GM18508 (cell line): Measurements from ENCODE around the gene SESN1.

Source experiments
- ATAC-seq: cut with Tn5 transposase; IDR thresholded peaks from one replicate; pipeline ENCODE4 v1.9.1; 2021; ENCODE audit warnings: moderate number of reproducible peaks; ENCODE audit not compliant: insufficient read depth, unreplicated experiment

SESN1 gene

DNA sequence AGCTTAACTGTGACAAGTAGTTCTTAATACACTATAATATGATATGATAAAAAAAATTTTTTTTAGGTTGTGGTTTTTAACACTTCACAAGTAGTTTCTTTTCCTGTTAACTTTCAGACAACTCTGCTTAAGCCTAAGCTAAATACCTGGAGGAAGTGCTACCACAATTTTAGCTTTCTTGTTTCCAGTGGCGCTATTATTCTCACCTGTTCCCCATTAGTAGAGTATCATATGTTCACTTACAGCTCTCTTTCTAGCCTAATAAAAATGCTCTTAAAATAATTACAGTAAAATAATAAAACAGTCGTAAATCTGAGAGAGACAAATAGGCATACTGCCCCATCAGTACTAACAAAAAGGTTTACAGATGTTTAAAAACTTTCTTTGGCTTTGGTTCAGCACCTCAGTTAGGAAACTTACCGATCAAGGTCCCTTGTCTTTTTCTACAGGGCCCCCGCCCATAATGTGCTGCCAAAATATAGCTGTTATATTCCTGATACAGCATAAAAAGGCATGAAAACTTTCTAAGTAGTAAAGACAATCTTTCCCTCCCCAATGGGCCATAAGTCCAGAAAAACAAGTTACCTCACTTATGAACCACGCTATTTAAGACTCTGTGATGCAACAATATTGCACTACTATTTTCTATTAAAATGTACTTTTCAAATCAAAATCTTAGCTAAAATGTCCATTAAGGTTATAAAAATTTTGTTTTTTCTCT lies 57.9 kb downstream of the SESN1 start:
- ATAC-seq = no peak

- no peak for ATAC-seq
Measured at GRCh38 chr6:109034526-109034925, 60.1 kb downstream of the SESN1 start.

- no peak for ATAC-seq
Measured at GRCh38 chr6:109033655-109034054, 61.0 kb downstream of the SESN1 start.

DNA sequence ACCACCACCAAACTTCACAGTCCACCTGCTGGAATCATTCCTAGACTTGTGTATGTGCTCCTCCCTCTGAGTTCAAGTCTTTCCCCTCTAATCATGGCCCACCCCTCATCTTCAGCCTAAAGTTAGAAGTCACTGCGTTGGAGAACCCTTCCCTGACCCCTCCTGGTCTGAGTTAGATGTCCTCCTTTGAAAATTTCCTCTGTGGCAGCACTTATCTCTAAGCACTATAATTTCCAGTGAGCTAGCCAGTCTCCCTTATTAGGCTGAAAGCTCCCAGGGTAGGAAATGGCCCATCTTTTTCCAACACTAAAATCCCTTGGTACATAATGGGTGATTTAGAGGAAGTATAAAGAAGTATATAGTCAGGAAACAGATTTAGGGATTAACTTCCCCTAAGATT lies 63.2 kb downstream of the SESN1 start:
- no peak for ATAC-seq

- ATAC-seq = no peak
Measured at GRCh38 chr6:109029313-109029712, 65.3 kb downstream of the SESN1 start.

DNA sequence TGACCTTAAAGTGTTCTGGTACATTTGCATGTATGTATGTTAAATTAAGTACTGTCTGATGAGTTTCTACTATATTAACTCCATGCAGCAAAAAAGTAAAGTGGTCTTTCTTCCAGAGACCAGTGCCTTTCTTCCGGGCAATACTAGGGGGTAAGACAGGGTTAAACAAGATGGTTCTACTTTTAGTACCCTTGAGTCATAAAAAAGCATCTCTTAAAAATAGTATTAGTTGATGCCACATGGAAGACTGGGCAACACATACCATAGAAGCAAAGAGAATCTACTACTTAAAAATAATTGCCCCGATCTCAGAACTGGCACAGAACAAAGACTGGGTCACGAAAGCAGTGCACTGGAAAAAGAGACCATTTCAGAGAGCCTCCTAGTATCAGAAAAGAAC lies 66.2 kb downstream of the SESN1 start:
- no peak for ATAC-seq

DNA sequence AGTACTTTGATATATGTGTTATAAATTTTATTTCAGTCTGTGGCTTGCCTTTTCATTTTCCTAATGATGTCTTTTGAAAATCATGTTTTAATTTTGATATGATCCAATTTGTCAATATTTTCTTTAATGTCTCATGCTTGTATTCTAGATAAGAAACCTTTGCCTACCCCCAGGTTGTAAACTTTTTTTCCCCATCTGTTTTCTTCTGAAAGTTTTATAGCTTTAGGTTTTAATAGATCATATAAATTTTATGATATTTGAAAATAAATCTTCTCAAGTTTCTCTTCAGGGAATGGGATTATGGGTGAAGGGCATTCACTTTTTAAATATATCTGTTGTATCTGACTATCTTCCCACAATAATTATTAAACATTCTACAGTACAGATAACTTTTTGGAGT lies 66.7 kb downstream of the SESN1 start:
- ATAC-seq = no peak

DNA sequence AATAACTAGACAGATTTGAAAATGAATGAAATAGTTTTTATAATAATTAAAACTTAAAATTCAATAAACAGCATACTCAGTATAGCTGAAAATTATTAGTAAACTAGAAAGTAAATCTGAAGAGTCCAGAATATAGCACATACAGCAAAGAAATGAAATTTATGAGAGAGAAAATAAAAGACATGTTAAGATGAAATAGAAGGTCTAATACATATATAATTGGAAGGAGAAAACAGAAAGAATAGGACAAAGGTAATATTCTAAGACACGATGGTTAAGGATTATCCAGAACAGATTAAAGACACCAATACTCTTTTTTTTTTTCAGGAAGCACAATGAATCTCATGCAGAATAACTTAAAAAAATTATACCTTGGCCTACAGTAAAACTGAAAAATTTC lies 69.0 kb downstream of the SESN1 start:
- no peak for ATAC-seq

GRCh38 chr6:109024784-109025183 lies 69.9 kb downstream of the SESN1 start:
- ATAC-seq = no peak

DNA sequence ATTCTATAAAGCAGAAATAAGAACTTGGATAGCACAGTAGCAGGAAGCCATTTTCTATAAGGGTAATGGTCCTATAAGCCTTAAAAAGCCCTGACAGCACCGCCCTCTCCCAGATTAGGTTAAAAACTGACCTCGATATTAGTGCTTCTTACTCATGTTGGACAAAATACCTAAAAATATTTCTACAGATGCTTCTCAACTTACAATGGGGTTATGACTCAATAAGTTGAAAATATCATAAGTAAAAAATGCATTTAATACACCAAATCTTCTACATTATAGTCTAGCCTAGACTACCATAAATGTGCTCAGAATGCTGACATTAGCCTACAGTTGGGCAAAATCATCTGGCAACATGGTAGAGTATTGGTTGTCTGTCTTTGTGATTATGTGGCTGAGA lies 70.3 kb downstream of the SESN1 start:
- ATAC-seq = no peak

DNA sequence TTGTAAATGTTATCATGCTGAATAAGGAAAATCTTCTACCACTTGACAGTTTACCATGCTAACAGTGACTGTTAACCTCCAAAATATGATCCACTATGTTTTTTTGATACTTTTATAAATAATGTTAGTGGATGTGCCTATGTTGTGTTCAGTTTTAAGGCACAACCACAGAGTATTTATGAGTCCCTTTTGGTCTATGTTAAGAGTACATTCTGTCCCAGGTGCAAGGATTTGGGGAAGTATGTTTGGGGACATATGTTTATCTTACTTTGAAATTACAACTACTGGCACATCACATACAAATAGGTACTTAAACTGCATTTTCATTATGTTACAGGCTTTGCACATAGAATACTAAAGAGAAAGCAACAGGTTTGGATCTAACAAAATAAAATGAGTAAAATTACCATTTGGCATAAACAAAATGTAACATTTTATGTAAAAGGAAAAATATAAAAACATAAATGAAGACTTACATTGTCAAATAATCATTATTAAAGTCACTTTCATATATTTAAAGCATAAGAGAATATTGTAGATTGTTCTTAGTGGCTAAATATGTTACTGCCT lies 71.2 kb downstream of the SESN1 start:
- ATAC-seq = no peak

GRCh38 chr6:109021870-109022269 lies 72.8 kb downstream of the SESN1 start:
- no peak for ATAC-seq

DNA sequence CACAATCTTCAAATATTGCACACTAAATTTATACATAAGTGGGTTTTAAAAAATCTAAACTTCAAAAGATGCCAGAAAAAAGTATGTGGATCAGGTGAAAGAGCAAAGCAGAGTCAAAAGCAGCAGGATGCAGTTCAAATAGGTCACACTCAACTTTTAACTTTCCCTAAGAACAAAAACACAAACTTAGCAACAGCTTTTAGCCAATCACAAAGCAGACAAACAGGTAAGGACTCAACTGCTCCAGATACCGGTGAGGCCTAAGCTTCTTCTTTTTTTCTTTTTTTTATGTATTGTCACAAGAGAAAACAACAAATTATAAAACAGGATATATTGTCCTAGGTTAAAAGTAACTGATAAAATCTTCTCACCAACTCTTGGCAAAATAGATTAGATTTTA lies 74.7 kb downstream of the SESN1 start:
- no peak for ATAC-seq

GRCh38 chr6:109015176-109015575 lies 79.5 kb downstream of the SESN1 start:
- no peak for ATAC-seq

DNA sequence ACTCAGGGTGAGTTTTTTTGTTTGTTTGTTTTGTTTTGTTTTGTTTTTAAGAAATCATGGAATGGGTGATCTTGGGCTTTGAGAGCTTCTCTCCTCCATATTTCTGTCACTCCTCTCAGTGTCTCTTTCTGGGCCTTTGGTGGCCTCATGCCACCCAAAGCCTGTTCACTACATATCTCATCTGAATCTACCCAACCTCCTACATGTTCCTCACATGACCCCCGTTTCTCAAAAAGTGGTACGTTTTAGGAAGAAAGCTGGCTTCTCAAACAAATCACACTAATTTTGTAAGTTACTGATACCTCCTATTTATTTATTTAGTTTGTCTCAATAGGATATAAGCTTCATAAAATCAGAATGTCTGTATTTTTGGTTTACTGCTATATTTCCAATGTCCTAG lies 80.0 kb downstream of the SESN1 start:
- ATAC-seq = no peak

- ATAC-seq = no peak
Measured at GRCh38 chr6:109013656-109014305, 80.9 kb downstream of the SESN1 start.

- no peak for ATAC-seq
Measured at GRCh38 chr6:109010705-109011102, 83.9 kb downstream of the SESN1 start.

DNA sequence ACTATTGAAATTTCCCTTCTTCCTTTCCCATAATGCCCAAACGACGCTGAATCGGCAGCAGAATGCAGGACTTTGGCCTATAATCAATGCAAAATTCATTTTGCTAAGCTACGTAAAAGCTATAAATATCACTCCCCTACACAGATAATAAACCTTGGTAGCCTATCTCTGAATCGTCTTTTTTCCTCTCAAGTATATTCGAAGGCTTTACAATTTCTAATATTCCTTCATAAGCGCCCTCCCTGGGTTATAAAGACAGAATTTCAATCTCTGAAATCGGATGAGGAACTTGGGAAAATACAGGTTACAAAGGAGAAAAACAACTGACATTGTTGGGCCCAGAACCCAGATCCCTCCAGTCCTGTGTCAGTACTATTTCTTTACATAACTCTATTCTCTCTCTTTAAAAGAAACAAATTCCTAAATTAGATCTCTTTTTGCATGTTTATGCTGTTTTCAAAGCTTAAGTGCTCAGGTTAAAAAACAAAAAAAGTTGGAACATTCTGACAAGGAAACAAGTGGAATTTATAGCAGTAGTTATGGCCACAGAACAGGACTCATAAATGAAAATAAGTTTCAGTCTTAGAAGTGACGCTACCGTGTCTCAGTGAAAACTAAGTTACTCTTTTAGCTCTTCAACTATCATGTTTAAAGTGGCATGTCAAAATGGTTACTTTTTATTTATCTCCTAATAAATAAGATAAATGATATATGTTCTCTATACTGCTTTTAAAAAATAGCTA lies 84.5 kb downstream of the SESN1 start:
- ATAC-seq = no peak

DNA sequence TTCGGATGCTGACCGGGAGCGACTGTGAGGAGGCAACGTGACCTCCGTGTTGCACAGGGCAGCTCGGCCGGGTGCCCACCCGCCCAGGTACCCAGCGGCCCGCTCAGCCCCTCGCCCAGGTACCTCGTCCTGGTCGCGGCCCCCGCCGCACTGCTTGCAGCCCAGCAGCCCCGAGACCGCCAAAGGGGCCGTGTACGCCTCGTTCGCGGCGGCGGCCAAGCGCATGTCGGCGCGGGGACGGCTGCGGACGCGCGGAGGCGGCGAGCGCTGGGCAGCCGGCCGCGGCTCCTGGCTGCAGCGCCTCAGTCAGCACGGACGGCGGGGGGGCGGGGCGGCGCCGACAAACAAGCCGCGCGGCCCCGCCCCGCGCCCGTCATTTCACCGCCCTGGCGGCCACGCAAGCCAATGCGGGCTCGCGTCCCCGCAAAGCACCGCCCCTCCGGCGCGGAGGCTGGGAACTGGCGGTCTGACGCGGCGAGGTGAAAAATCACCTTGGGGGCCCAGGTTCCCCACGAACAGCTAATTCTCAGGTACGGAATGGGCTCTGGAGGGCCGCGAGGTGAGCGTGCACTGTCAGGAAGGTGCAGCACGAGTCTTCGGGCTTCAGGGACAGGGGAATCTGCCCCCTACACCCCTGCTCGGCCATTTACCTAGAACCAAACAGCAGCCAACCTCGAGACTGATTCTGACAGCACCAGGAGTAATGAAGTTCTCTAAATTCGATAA lies 85.2 kb downstream of the SESN1 start:
- peak; percentile 52 for ATAC-seq

DNA sequence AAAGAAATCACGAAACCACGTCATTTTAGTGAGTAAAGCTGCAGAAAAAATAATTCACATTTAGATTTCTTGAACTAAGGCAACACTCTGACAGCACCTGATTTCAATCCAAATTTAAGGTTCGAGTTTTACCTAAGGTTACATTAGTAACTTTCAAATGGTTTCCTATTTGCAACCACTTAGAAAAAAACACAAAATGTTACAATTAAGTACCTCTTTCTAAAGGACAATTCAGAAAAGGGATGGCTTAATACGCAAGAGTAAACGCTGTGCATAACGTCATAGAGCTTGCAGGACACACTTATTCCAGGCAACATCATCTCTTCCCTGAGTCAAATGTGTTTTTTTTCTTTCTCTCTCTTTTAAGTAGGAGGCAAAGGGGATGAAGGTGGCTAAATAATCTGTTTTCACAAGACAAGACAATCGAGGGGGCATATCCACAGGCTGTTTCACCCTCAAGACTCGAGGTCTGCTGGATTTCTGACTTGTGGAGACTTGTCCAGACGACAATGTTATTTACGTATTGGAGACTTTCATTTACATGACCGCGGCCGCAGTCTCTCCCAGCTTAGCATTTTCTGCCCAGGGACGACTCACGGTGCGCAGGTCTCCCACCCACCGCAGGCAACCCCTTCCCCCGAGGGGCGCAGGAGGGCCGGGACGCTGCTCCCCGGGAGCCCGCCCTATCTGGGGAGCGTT lies 86.0 kb downstream of the SESN1 start:
- ATAC-seq = no peak
